Measurements from ENCODE around the gene YWHAE. TPM values are rescaled to one million over a fixed set of nuclear protein-coding genes. Genes with fewer than 3 reads are reported as not detected.

The YWHAE gene
- total RNA-seq, 1 experiment from 2014 or later: 537 TPM

DNA sequence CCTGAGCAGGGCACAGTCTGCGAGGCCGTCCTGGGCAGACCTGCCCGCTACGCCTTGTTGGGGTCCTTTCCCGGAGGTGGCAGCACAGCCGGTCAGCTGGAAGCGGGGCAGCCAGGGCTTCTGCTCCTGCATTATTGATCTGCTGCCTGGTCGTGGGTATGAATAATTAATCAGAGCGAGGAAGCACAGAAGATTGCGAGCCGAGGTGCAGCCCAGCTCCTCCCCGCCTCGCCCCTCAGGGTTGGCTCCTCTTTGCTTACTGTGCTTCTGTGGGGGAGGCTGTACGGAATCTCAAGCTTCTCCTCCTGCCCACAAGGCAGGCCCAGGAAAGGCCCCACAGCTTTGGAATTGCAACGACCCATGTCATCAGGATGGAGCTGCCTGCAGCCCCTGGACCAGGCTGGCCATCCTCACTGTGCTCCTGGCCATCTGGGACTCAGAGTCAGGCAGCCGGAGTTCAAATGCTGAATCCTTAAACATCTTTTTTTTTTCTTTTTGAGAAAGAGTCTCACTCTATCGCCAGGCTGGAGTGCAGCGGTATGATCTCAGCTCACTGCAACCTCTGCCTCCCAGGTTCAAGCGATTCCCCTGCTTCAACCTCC is 95.0 kb downstream of the YWHAE start:
- Histone ChIP-seq H3K27ac (ENCODE audit: low read length) (no peak overlapping the region), H3K27me3 (ENCODE audit: control insufficient read depth, insufficient read depth, low read length) (no peaks in the 10 kb centered on the region), H3K4me3 (ENCODE audit: low read depth in 2 of 2, low read length in 2 of 2) (no peak overlapping the region), H3K36me3 (ENCODE audit: control insufficient read depth, insufficient read depth, low read length) (no peaks in the 10 kb centered on the region), H3K4me1 (ENCODE audit: control insufficient read depth, insufficient read depth, low read length) (no peaks in the 10 kb centered on the region), H3K9me3 (ENCODE audit: control insufficient read depth, insufficient read depth, low read depth, low read length) (no peaks in the 10 kb centered on the region)
- ChIA-PET POLR2A (no interaction called here), CTCF (no interaction called here)
- intact Hi-C loops (cut with micrococcal nuclease; ENCODE audit: unreplicated experiment): no loop called here
- DNase-seq (ENCODE audit: low read depth, low spot score) (no peak), ATAC-seq (no peak)
- in situ Hi-C loops (cut with HindIII; ENCODE audit: low pct_unique_long_range_greater_than_20kb, low sequenced_read_pairs): no loop called here
- TF ChIP-seq POLR2AphosphoS5 (IDR thresholded peaks at IDR 0.05; ENCODE audit: low read depth, low read length): no peak
- TF ChIP-seq, protein P1, sequence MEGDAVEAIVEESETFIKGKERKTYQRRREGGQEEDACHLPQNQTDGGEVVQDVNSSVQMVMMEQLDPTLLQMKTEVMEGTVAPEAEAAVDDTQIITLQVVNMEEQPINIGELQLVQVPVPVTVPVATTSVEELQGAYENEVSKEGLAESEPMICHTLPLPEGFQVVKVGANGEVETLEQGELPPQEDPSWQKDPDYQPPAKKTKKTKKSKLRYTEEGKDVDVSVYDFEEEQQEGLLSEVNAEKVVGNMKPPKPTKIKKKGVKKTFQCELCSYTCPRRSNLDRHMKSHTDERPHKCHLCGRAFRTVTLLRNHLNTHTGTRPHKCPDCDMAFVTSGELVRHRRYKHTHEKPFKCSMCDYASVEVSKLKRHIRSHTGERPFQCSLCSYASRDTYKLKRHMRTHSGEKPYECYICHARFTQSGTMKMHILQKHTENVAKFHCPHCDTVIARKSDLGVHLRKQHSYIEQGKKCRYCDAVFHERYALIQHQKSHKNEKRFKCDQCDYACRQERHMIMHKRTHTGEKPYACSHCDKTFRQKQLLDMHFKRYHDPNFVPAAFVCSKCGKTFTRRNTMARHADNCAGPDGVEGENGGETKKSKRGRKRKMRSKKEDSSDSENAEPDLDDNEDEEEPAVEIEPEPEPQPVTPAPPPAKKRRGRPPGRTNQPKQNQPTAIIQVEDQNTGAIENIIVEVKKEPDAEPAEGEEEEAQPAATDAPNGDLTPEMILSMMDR (IDR thresholded peaks at IDR 0.05): no peak
- TF ChIP-seq TCF7L2 (IDR thresholded peaks at IDR 0.05; ENCODE audit: low read depth, low read length): no peak
- BruUV-seq (replicated peaks): no TSS peak

DNA sequence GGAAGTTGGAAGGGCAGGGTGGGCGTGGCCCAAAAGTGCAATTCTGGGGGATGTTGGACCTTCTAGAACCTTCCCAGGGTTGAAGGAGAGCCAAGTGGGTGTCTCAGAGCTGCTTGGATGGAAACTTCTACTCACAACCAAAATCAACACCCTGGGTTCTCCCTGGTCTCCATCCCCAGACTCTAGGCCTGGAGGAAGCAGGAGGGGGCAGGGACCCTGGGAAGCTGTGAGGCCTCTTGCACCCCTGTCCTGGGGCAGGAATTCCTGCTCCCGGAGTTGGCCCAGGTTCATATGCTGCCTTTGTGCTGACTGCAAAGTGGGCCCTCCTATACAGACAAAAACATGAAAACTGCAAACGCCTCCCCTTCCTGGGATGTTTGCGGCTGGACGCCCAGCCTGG is 95.5 kb downstream of the YWHAE start:
- DNase-seq (ENCODE audit: low read depth, low spot score) (no peak), ATAC-seq (no peak)
- CTCF ChIA-PET: no interaction called here
- POLR2A ChIA-PET: no interaction called here
- in situ Hi-C loops (cut with HindIII; ENCODE audit: low pct_unique_long_range_greater_than_20kb, low sequenced_read_pairs): no loop called here
- no peak overlapping the region for H3K27ac ChIP-seq (ENCODE audit: low read length)
- no peak overlapping the region for H3K4me3 ChIP-seq (ENCODE audit: low read depth in 2 of 2, low read length in 2 of 2)
- no peaks in the 10 kb centered on the region for H3K9me3 ChIP-seq (ENCODE audit: control insufficient read depth, insufficient read depth, low read depth, low read length)
- no peaks in the 10 kb centered on the region for H3K4me1 ChIP-seq (ENCODE audit: control insufficient read depth, insufficient read depth, low read length)
- intact Hi-C loops (cut with micrococcal nuclease; ENCODE audit: unreplicated experiment): no loop called here
- TF ChIP-seq SIN3A (IDR thresholded peaks at IDR 0.05; ENCODE audit: borderline replicate concordance, insufficient read depth, low read depth, low read length): no peak
- no peak for TF ChIP-seq POLR2AphosphoS5 (IDR thresholded peaks at IDR 0.05; ENCODE audit: low read depth, low read length)
- TF ChIP-seq, protein P2, sequence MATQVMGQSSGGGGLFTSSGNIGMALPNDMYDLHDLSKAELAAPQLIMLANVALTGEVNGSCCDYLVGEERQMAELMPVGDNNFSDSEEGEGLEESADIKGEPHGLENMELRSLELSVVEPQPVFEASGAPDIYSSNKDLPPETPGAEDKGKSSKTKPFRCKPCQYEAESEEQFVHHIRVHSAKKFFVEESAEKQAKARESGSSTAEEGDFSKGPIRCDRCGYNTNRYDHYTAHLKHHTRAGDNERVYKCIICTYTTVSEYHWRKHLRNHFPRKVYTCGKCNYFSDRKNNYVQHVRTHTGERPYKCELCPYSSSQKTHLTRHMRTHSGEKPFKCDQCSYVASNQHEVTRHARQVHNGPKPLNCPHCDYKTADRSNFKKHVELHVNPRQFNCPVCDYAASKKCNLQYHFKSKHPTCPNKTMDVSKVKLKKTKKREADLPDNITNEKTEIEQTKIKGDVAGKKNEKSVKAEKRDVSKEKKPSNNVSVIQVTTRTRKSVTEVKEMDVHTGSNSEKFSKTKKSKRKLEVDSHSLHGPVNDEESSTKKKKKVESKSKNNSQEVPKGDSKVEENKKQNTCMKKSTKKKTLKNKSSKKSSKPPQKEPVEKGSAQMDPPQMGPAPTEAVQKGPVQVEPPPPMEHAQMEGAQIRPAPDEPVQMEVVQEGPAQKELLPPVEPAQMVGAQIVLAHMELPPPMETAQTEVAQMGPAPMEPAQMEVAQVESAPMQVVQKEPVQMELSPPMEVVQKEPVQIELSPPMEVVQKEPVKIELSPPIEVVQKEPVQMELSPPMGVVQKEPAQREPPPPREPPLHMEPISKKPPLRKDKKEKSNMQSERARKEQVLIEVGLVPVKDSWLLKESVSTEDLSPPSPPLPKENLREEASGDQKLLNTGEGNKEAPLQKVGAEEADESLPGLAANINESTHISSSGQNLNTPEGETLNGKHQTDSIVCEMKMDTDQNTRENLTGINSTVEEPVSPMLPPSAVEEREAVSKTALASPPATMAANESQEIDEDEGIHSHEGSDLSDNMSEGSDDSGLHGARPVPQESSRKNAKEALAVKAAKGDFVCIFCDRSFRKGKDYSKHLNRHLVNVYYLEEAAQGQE (IDR thresholded peaks at IDR 0.05; ENCODE audit: insufficient read depth in 1 of 2, low read depth in 2 of 2, low read length in 1 of 2): no peak
- TF ChIP-seq, protein P1 (IDR thresholded peaks at IDR 0.05): no peak
- TF ChIP-seq TCF7L2 (IDR thresholded peaks at IDR 0.05; ENCODE audit: low read depth, low read length): no peak
- no TSS peak for BruUV-seq (replicated peaks)
- H3K36me3 ChIP-seq (ENCODE audit: control insufficient read depth, insufficient read depth, low read length): no peaks in the 10 kb centered on the region
- H3K27me3 ChIP-seq (ENCODE audit: control insufficient read depth, insufficient read depth, low read length): no peaks in the 10 kb centered on the region

Data from Panc1 (cell line).